Measurements from ENCODE around the gene KCNB1. TPM values are rescaled to one million over a fixed set of nuclear protein-coding genes. Genes with fewer than 3 reads are reported as not detected.
A peak's percentile ranks its signal among the peaks of the same experiment; 100 is the strongest.

Gene KCNB1
- total RNA-seq, 1 donor from 2014 or later = under 0.01 TPM

DNA sequence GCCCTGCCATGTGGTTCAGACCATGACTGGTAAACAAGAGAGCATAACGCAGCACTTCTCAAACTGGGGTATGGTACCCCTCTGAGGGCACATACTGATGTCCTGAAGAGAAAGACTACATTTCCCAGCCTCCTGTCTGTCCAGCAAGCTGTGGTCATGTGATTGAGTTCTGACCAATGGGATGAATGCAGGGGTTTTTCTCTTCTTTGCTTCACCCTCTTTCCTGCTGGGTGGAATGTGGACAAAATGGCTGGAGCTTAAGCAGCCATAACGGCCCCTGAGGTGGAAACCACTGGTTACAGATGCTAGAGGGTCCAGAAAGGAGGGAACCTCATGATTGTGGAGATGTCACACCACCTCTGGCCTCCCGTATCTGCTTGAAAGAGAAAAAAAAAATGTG is 19.4 kb upstream of the KCNB1 start:
- no peak for DNase-seq (ENCODE audit: low read depth, low spot score)

GRCh38 chr20:49497398-49497669 is 14.9 kb upstream of the KCNB1 start:
- DNase-seq (ENCODE audit: low read depth, low spot score) = no peak

DNA sequence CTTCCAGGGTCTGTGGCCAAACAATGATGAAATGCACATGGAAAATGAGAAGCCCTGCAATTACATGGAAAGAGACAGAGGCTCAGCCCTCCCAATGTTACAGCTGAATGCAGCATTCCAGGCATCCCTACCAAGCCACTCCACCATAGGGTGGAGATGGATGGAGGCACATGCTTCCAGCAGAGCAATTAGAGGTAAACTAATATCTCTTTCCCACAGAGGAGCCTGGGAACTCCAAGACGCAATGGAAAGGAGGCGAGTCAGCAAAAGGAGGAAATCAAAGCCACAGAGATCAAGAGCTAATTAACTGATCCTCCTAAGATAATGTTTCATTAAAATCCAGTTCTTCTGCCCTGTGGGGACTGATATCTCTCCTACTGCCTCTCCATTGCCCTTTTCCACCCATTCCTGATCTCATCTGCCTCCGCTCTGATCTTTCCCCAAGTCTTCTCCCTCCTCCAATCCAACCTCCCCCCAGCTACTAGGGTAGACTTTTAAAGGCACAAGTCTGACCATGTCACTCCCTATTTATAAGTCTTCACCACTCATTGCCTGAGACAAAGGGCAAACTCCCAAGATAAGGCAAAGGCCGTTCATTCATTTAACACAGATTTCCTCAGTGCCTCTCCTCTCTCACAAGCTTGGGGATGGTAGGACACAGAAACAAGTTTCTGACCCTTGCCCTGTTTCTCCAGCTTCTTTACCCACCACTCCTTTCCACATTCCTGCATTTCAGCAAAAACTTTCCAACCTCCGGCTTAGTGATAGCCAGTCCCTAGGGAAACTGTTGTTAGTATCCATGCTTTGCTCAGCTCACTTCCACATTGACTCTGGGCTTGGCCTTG is 14.3 kb upstream of the KCNB1 start:
- DNase-seq (ENCODE audit: low read depth, low spot score) = no peak

- DNase-seq (ENCODE audit: low read depth, low spot score) = no peak
These were observed 13.6 kb upstream of the KCNB1 start for GRCh38 chr20:49496043-49496442.

- DNase-seq (ENCODE audit: low read depth, low spot score) = no peak
These were observed 8.2 kb upstream of the KCNB1 start for GRCh38 chr20:49490689-49491088.

DNA sequence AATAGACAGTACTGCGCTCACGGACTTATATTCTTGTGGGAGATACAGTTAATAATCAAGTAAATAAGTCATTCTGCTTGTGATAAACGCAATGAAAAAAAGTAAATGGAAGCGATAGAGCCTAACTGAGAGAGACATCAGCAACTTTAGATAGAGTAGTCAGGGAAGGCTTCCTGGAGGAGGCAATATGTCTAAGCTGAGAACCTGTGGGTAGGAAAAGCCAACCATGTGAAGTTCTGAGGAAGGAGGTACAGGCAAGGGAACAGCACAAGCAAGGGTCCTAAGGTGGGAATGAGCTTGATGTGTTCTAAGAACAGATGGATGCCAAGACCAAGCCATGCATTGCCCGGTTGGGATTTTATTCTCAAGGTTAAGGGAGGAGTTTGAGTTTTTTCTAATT is 7.2 kb upstream of the KCNB1 start:
- no peak for DNase-seq (ENCODE audit: low read depth, low spot score)

- DNase-seq (ENCODE audit: low read depth, low spot score) = no peak
These were observed 3.6 kb upstream of the KCNB1 start for GRCh38 chr20:49486064-49486463.

DNA sequence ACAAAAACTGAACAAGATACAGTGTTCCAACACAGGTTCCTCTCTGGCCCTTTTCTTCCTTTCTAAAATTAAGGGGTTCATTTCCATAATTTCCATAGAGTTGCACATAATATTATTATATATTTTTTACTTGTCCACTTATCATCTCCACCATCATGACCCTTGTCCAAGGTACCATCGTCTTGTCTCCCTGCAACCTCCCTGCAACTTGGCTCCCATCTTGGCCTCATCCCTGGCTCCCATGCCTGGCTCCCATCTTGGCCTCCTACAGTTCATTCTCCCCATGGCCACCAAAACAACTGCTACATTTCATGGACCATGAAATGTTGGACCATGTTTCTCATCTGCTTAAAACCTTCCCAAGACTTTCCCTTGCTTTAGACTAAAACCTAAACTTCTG is 3.1 kb upstream of the KCNB1 start:
- no peak for DNase-seq (ENCODE audit: low read depth, low spot score)

DNA sequence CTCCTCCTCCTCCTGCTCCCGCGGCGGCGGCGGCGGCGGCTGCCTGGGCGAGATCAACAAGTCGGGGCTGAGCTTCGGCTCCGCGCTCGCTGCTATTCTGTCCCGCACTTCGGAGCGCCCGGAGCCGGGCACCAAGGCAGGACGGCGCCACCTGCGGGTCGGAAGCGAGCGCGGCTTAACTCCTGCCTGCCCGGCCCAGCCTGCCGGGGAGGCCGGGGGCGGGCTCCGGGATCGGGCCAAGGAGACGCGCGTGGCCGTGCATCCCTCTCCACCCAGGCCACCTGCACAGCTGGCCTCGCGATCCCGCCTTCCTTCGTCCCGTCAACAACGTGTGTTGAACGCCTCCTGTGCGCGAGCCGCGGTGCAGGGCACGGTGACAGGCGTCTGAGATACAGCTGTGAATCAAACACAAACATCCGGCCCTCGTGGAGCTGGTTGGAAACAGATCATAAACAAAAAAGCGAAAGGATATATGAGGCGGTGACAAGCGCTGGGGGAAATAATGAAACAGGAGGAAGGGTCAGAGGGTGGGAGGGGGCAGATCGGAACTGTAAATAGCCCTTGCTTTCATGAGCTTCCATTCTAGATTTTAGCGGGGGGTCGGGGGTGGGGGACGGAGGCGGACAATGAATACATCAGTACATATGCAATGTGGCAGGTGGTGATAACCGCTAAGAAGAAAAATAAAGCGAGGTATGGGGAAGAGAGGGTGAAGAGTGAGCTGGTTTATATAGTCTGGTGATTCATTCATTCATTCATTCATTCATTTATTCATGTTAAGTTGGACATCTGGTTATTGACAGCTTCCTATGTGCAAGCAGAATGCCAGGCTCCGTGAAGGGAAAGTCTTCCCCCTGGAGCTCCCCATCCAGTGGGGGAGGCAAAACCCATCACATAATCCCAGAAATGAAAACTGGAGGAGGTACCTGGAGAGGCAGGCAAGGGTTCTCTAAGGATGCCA is 2.0 kb upstream of the KCNB1 start:
- DNase-seq (ENCODE audit: low read depth, low spot score) = peak; percentile 37

DNA sequence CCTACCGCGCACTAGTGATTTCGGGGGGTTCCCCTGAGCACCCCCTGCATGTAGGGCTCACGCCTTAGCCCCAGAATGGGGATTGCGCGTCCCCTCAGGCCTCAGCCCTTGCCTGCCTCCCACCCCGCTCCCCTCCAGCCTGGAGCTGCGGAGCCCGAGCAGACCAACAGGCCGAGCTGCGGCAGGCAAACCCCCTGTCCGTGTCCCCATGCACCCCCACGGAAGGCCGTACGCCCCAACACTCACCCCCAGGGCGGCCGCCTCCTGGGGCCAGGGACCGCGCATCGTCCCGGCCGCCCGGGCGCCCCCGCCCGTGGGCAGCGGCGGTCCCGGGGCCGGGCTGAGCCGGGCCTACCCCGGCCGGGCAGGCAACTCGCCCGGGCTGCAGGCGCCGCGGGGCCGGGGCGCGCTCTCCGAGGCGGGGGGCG is 1.2 kb upstream of the KCNB1 start:
- DNase-seq (ENCODE audit: low read depth, low spot score) = no peak

DNA sequence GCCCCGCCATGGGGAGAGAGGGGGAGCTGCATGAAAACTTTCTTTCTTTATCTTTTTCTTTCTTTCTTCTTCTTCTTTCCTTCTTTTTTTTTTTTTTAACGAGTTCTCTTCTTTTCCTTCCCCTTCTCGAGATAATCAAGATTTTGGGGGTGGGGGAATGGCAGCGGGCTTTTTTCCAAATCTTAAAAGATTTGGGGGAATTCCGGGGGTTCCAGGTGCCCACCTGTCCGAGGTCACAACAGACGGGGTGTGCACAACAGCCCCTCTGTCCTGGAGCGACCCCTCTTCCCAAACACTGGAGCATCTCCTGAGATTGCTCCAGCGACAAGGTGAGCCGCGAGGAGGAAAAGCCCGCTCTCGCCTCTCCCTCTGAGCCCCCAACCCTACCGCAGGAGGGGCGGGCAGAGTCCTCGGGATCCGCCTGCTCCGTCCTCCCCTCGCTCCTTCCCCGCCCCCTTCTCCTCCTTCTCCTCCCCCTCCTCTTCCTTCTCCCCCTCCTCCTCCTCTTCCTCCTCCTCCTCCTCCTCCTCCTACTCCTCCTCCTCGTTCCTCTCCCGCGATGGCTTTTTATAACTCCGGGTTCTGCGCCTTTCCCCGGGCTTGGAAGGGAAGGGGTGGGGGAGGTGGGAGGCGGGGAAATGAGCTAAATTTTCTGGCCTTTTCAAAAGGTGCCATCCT is 689 bp upstream of the KCNB1 start:
- no peak for DNase-seq (ENCODE audit: low read depth, low spot score)

DNA sequence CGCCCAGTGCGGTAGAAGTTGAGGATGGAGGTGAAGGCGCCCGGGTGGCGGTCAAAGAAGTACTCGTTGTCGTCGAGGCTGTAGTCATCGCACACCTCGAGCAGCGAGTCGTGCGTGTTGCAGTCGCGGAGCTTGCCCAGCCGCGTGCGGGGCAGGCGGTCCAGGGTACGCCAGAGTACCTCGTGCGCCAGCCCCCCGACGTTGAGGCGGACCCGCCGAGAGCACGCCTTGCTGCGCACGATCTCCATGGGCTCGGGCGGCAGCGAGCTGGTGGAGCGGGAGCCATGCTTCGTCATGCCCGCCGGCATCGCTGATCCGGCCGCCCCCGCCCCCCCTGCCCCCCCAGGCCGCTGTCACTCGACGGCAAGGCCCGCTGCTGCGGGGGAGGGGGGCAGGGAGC is 295 bp downstream of the KCNB1 start:
- DNase-seq (ENCODE audit: low read depth, low spot score) = no peak

DNA sequence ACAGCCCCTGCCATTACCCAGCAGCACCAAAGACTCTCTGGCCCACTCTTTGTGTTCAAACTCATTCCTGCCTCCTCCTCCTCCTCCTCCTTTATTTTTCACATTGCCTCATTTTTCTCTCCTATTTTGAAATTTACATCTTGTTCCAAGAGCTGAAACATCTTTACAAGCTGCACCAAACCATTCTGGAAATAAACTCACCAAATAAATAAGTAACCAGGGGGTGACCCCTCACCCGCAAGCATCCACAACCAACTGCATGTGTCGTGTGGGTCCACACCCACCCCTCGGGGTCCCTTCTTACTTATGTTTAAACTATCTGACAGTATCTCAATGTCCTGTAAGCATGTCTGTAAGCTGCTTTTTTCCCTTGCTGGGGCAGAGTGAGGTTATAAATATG is 1.4 kb downstream of the KCNB1 start:
- DNase-seq (ENCODE audit: low read depth, low spot score) = no peak

- DNase-seq (ENCODE audit: low read depth, low spot score) = no peak
These were observed 2.2 kb downstream of the KCNB1 start for GRCh38 chr20:49480236-49480635.

DNA sequence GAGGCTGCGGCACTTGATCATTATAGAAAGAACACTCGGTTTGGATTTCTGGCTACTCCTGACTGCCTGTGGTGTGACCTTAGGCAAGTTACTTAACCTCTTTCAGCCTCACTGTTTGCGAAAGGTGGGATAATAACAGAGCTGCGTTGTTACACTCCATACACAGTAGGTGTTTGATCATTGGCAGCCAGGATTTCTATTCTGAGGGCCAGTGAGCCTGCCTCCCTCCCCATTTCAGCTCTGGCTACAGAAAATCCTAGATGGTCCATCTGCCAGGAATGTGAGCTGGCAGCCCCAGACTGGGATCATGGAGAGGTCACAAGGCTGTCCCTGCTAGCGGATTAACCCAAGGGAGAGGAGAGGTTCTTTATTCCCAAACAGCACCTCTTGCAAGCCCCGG is 2.7 kb downstream of the KCNB1 start:
- no peak for DNase-seq (ENCODE audit: low read depth, low spot score)

GRCh38 chr20:49478754-49479689 is 3.4 kb downstream of the KCNB1 start:
- DNase-seq (ENCODE audit: low read depth, low spot score) = no peak

DNA sequence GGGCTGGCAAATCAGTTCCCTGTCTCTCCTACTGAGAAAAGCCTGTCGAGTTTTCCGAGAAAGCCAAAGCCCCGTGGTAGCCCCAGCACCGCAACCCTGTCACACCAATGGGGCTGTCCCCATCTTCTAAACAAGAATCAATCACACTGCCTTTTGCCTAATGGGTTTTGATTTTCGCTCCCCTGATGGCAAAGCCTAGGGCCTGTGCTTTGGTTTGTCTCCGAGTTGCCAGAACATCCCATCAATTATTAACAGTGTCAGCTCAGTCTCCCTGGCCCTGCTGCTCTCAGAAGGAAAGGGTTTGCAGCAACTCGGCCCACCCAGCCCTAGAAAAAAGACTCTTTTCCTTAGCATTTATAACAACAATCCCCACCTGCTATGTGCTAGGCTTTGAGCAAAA is 4.2 kb downstream of the KCNB1 start:
- no peak for DNase-seq (ENCODE audit: low read depth, low spot score)

DNA sequence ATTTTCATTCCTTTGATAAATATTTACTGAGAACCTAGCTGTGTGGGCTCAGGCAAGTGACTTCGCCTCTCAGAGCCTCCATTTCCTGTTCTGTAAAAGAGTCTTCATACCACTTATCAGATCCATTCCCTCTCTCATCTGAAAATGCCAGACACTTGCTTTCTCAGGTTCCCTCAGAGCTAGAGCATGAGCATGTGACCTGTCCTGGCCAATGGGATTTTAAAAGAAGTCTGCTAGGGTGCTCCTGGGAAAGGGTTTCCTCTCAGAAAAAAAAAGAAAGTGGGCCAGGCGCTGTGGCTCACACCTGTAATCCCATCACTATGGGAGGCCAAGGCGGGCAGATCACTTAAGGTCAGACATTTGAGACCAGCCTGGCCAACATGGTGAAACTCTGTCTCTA is 5.3 kb downstream of the KCNB1 start:
- no peak for DNase-seq (ENCODE audit: low read depth, low spot score)

DNA sequence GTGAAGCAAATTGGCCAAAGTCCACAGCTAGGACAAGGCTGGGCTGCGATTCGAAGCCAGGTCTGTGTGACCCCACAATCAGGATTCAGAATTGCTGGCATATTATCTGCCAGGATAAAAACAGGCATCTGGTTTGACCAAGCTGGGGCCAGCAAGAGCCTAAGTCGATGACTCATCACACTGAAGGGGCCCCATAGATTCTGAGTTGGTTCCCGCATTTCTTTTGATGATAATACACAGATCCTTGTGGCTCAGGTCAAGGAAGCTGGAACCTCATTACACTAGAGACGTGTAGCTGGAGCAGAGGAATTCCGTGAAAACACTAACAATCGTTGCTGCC is 6.5 kb downstream of the KCNB1 start:
- DNase-seq (ENCODE audit: low read depth, low spot score) = no peak

GRCh38 chr20:49475292-49476015 is 7.0 kb downstream of the KCNB1 start:
- no peak for DNase-seq (ENCODE audit: low read depth, low spot score)

Measured in pulmonary artery endothelial cell (primary cell).